ENCODE results near the gene THAP8.

THAP8 gene

DNA sequence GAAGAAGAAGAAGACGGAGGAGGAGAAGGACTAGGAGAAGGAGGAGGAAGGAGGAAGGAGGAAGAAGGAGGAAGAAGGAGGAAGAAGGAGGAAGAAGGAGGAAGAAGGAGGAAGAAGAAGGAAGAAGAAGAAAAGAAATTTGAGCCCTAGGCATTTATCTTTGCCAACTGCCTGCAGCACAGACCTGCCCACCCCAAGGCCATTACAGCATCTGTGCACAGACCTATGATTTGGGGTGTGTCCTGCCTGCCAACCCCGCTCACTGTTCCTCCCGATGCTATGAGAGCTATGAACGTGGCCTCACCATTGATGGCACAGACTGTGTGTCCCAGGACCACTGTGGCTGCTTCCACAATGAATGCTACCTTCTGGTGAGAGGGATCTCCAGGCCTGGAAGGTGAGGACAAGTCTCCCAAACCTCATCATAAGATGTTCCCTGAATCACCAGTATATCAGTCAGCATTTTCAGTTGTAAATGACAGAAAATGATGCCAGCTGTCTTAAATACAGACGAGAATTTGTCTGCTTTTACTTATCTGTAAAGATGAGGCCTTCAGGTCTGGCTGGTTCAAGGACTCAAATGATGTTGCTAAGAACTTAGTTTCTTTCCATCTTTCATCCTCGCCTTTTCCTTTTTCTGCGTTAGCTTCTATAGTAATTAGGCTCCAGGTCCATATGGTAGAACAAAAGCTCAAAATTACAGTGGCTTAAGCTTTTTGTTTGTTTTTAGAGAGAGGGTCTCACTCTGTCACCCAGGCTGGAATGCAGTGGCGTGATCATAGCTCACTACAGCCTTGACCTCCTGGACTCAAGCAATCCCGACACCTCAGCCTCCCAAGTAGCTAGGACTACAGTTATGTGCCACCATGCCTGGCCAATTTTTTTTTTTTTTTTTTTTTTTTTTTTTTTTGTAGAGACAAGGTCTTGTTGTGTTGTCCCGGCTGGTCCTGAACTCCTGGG is 63.0 kb downstream of the THAP8 start:
- Histone ChIP-seq H3K36me3 (ENCODE audit: insufficient read depth, low read length) (no peaks in the 10 kb centered on the region), H3K27ac (ENCODE audit: low read depth, low read length) (no peak overlapping the region), H3K9ac (ENCODE audit: low read depth, low read length) (no peak overlapping the region), H3K4me3 (ENCODE audit: low read length) (no peak overlapping the region), H3K4me1 (ENCODE audit: insufficient read depth, low read length) (no peaks in the 10 kb centered on the region), H3K27me3 (ENCODE audit: insufficient read depth, low read length) (peaks cover 8% of the 10 kb centered on the region), H3K9me3 (ENCODE audit: insufficient read depth, low read depth, low read length) (peaks cover 3% of the 10 kb centered on the region; the same call in 1 of the 2 replicates)
- whole genome bisulfite sequencing = 87% methylated on average over 10 of the region's 10 CpGs

DNA sequence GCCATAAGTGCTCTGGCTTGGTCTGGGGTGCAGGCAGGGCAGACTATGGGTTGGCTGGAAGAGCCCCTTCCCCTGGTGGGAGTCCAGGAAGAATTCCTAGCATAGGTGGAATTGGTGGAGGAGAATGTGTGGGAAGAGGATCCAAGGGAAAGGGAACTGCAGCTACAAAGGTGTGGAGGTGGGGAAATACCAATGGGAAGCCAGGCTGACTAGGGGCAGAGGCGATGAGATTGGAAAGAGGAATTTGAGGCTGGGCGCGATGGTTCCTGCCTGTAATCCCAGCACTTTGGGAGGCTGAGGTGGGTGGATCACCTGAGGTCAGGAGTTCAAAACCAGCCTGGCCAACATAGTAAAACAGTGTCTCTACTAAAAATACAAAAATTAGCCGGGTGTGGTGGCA is 63.9 kb downstream of the THAP8 start:
- Histone ChIP-seq H3K9me3 (ENCODE audit: insufficient read depth, low read depth, low read length) (peaks cover 3% of the 10 kb centered on the region; the same call in 1 of the 2 replicates), H3K4me3 (ENCODE audit: low read length) (no peak overlapping the region), H3K4me1 (ENCODE audit: insufficient read depth, low read length) (no peaks in the 10 kb centered on the region), H3K9ac (ENCODE audit: low read depth, low read length) (no peak overlapping the region), H3K36me3 (ENCODE audit: insufficient read depth, low read length) (no peaks in the 10 kb centered on the region), H3K27ac (ENCODE audit: low read depth, low read length) (no peak overlapping the region), H3K27me3 (ENCODE audit: insufficient read depth, low read length) (peaks cover 14% of the 10 kb centered on the region)
- 86% methylated on average over 4 of the region's 4 CpGs for WGBS

GRCh38 chr19:35988824-35989223 is 65.3 kb downstream of the THAP8 start:
- Histone ChIP-seq H3K4me3 (ENCODE audit: low read length) (no peak overlapping the region), H3K9me3 (ENCODE audit: insufficient read depth, low read depth, low read length) (peaks cover 3% of the 10 kb centered on the region; the same call in 1 of the 2 replicates), H3K4me1 (ENCODE audit: insufficient read depth, low read length) (no peaks in the 10 kb centered on the region), H3K9ac (ENCODE audit: low read depth, low read length) (no peak overlapping the region), H3K36me3 (ENCODE audit: insufficient read depth, low read length) (no peaks in the 10 kb centered on the region), H3K27me3 (ENCODE audit: insufficient read depth, low read length) (peaks cover 16% of the 10 kb centered on the region), H3K27ac (ENCODE audit: low read depth, low read length) (no peak overlapping the region)
- 94% methylated on average over 3 of the region's 3 CpGs for WGBS

- 43% methylated on average over 8 of the region's 8 CpGs for WGBS
- Histone ChIP-seq H3K27me3 (ENCODE audit: insufficient read depth, low read length) (peaks cover 17% of the 10 kb centered on the region), H3K9ac (ENCODE audit: low read depth, low read length) (no peak overlapping the region), H3K9me3 (ENCODE audit: insufficient read depth, low read depth, low read length) (peaks cover 3% of the 10 kb centered on the region; the same call in 1 of the 2 replicates), H3K27ac (ENCODE audit: low read depth, low read length) (no peak overlapping the region), H3K4me1 (ENCODE audit: insufficient read depth, low read length) (no peaks in the 10 kb centered on the region), H3K4me3 (ENCODE audit: low read length) (peak overlapping the region; percentile 50; the same call in 1 of the 2 replicates), H3K36me3 (ENCODE audit: insufficient read depth, low read length) (no peaks in the 10 kb centered on the region)
These were observed 66.6 kb downstream of the THAP8 start for GRCh38 chr19:35987571-35987896.

- no peak overlapping the region for H3K27ac ChIP-seq (ENCODE audit: low read depth, low read length)
- H3K9me3 ChIP-seq (ENCODE audit: insufficient read depth, low read depth, low read length) = peaks cover 3% of the 10 kb centered on the region; the same call in 1 of the 2 replicates
- peak overlapping the region; percentile 50 for H3K4me3 ChIP-seq (ENCODE audit: low read length)
- 7% methylated on average over 54 of the region's 54 CpGs for WGBS
- H3K9ac ChIP-seq (ENCODE audit: low read depth, low read length) = no peak overlapping the region
- peaks cover 21% of the 10 kb centered on the region for H3K27me3 ChIP-seq (ENCODE audit: insufficient read depth, low read length)
- no peaks in the 10 kb centered on the region for H3K36me3 ChIP-seq (ENCODE audit: insufficient read depth, low read length)
- no peaks in the 10 kb centered on the region for H3K4me1 ChIP-seq (ENCODE audit: insufficient read depth, low read length)
These were observed 67.2 kb downstream of the THAP8 start for GRCh38 chr19:35986664-35987570.

DNA sequence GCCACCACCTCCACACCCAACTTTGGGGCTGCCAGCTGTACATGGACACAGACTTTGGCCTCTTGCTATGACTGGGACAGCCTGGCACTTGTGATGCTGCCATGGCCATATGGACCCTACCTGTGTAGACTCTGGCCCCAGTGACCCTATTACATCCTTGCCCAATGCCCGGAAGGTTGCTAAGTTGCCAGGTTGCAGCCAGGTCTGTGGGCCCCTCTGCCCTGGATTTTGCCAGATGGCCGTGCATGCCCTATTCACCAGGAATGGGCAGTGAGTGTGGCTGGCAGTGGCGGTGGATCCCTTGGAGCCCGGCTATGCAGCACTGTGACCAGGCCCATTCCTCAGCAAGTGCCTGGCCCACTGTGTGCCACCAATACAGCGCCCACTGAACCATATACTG is 68.0 kb downstream of the THAP8 start:
- Histone ChIP-seq H3K4me3 (ENCODE audit: low read length) (no peak overlapping the region), H3K27me3 (ENCODE audit: insufficient read depth, low read length) (peaks cover 21% of the 10 kb centered on the region), H3K9ac (ENCODE audit: low read depth, low read length) (no peak overlapping the region), H3K9me3 (ENCODE audit: insufficient read depth, low read depth, low read length) (peaks cover 3% of the 10 kb centered on the region; the same call in 1 of the 2 replicates), H3K36me3 (ENCODE audit: insufficient read depth, low read length) (no peaks in the 10 kb centered on the region), H3K4me1 (ENCODE audit: insufficient read depth, low read length) (no peaks in the 10 kb centered on the region), H3K27ac (ENCODE audit: low read depth, low read length) (no peak overlapping the region)
- WGBS = 80% methylated on average over 5 of the region's 5 CpGs

All from HUES64 (cell line).